ENCODE measurements around the gene C8G. TPM values are rescaled to one million over a fixed set of nuclear protein-coding genes. Genes with fewer than 3 reads are reported as not detected.

The C8G gene
- total and polyA plus RNA-seq, 3 experiments from 2014 or later, result 0.96 TPM; not detected in 2

- Histone ChIP-seq H3K27ac (ENCODE audit: low read depth, low read length) (peak overlapping the region; percentile 65), H3K9me3 (ENCODE audit: low read length) (no peaks in the 10 kb centered on the region), H3K27me3 (ENCODE audit: insufficient read depth, low read length, poor library complexity, severe bottlenecking) (no peaks in the 10 kb centered on the region), H3K4me1 (ENCODE audit: insufficient read depth, low read length) (peaks cover 11% of the 10 kb centered on the region), H3K4me3 (ENCODE audit: low read length) (peak overlapping the region; percentile 51), H3K36me3 (ENCODE audit: insufficient read depth, low read length) (peaks cover 15% of the 10 kb centered on the region)
- peaks cover 4 to 31% (median 9%) of the 10 kb centered on the region in 3 donors for H3K4me1 Mint-ChIP-seq
- peak overlapping the region in 1 of 8 donors; percentile 76 for H3K27ac Mint-ChIP-seq
- peaks cover 3 to 40% (median 3%) of the 10 kb centered on the region in 3 donors for H3K36me3 Mint-ChIP-seq
- CTCF ChIA-PET, result interaction anchor here (0.8 to 8.7 kb wide), 11 partner anchors 16 to 157 kb away, joined by 3 to 159 read pairs (median 4); partner anchors contain the start of genes AJM1, CLIC3, FUT7 and PAXX
- no peaks in the 10 kb centered on the region for H3K27me3 Mint-ChIP-seq
- peak in 1 of 5 donors; percentile 25 for DNase-seq
- POLR2A ChIA-PET, result interaction anchor here (0.6 to 1.9 kb wide), 11 partner anchors 23 to 646 kb away, joined by 3 to 7 read pairs (median 3); partner anchors contain the start of genes PAXX, TRAF2 and ZMYND19
- peak overlapping the region; percentile 77 to 89 (median 84) for H3K4me3 Mint-ChIP-seq
- H3K9me3 Mint-ChIP-seq, result no peaks in the 10 kb centered on the region
Observed at GRCh38 chr9:136944212-136944518, 878 bp upstream of the C8G start.

- peaks cover 15% of the 10 kb centered on the region for H3K4me1 ChIP-seq (ENCODE audit: insufficient read depth, low read length)
- CTCF ChIA-PET, result interaction anchor here (1.0 to 8.7 kb wide), 12 partner anchors 13 to 95 kb away, joined by 3 to 159 read pairs (median 4); partner anchors contain the start of genes CLIC3, FUT7, PAXX and PTGDS
- no peaks in the 10 kb centered on the region for H3K27me3 Mint-ChIP-seq
- peak overlapping the region in 2 of 8 donors; percentile 43 to 79 for H3K27ac Mint-ChIP-seq
- H3K4me1 Mint-ChIP-seq, result peaks cover 4 to 39% (median 11%) of the 10 kb centered on the region in 3 donors
- H3K36me3 Mint-ChIP-seq, result peaks cover 0 to 28% (median 0%) of the 10 kb centered on the region in 3 donors
- no peaks in the 10 kb centered on the region for H3K27me3 ChIP-seq (ENCODE audit: insufficient read depth, low read length, poor library complexity, severe bottlenecking)
- peak overlapping the region; percentile 17 for H3K27ac ChIP-seq (ENCODE audit: low read depth, low read length)
- POLR2A ChIA-PET, result interaction anchor here (1.5 to 1.9 kb wide), 3 partner anchors 50 to 145 kb away, joined by 3 to 7 read pairs (median 4); no protein-coding TSS in a partner anchor
- H3K4me3 ChIP-seq (ENCODE audit: low read length), result peak overlapping the region; percentile 11
- H3K9me3 Mint-ChIP-seq, result no peaks in the 10 kb centered on the region
- no peaks in the 10 kb centered on the region for H3K9me3 ChIP-seq (ENCODE audit: low read length)
- DNase-seq, result no peak
- H3K4me3 Mint-ChIP-seq, result peak overlapping the region in 4 of 7 donors; percentile 56 to 80 (median 65)
- H3K36me3 ChIP-seq (ENCODE audit: insufficient read depth, low read length), result peaks cover 15% of the 10 kb centered on the region
Observed at GRCh38 chr9:136945333-136946227, 537 bp downstream of the C8G start.

- Histone ChIP-seq H3K36me3 (ENCODE audit: insufficient read depth, low read length) (peaks cover 12% of the 10 kb centered on the region), H3K9me3 (ENCODE audit: low read length) (no peaks in the 10 kb centered on the region), H3K27ac (ENCODE audit: low read depth, low read length) (no peak overlapping the region), H3K27me3 (ENCODE audit: insufficient read depth, low read length, poor library complexity, severe bottlenecking) (no peaks in the 10 kb centered on the region), H3K4me3 (ENCODE audit: low read length) (no peak overlapping the region), H3K4me1 (ENCODE audit: insufficient read depth, low read length) (peaks cover 17% of the 10 kb centered on the region)
- H3K4me1 Mint-ChIP-seq, result peaks cover 4 to 44% (median 11%) of the 10 kb centered on the region in 3 donors
- H3K36me3 Mint-ChIP-seq, result peaks cover 0 to 19% (median 0%) of the 10 kb centered on the region in 3 donors
- POLR2A ChIA-PET, result no interaction called here
- H3K4me3 Mint-ChIP-seq, result no peak overlapping the region
- peak overlapping the region in 1 of 8 donors; percentile 19 for H3K27ac Mint-ChIP-seq
- DNase-seq, result no peak
- no peaks in the 10 kb centered on the region for H3K27me3 Mint-ChIP-seq
- CTCF ChIA-PET, result interaction anchor here (1.0 to 8.7 kb wide), 8 partner anchors 29 to 139 kb away, joined by 3 to 159 read pairs (median 6); partner anchors contain the start of genes AJM1, FUT7 and RABL6
- no peaks in the 10 kb centered on the region for H3K9me3 Mint-ChIP-seq
Observed at GRCh38 chr9:136946228-136947027, 1.4 kb downstream of the C8G start.

- Histone ChIP-seq H3K4me3 (ENCODE audit: low read length) (no peak overlapping the region), H3K4me1 (ENCODE audit: insufficient read depth, low read length) (peaks cover 17% of the 10 kb centered on the region), H3K36me3 (ENCODE audit: insufficient read depth, low read length) (peaks cover 4% of the 10 kb centered on the region), H3K27ac (ENCODE audit: low read depth, low read length) (no peak overlapping the region), H3K27me3 (ENCODE audit: insufficient read depth, low read length, poor library complexity, severe bottlenecking) (no peaks in the 10 kb centered on the region), H3K9me3 (ENCODE audit: low read length) (no peaks in the 10 kb centered on the region)
- peak overlapping the region in 2 of 7 donors; percentile 36 to 56 for H3K4me3 Mint-ChIP-seq
- no peak for DNase-seq
- ChIA-PET CTCF (interaction anchor here (0.7 to 8.7 kb wide), 22 partner anchors 19 to 140 kb away, joined by 3 to 159 read pairs (median 5); partner anchors contain the start of genes ABCA2, AJM1, CLIC3 and FUT7), POLR2A (interaction anchor here (0.9 to 1.7 kb wide), 4 partner anchors 12 to 88 kb away, joined by 3 to 18 read pairs (median 7); partner anchors contain the start of gene PAXX)
- peaks cover 0 to 12% (median 0%) of the 10 kb centered on the region in 3 donors for H3K36me3 Mint-ChIP-seq
- H3K27ac Mint-ChIP-seq, result peak overlapping the region in 1 of 8 donors; percentile 64
- H3K9me3 Mint-ChIP-seq, result no peaks in the 10 kb centered on the region
- H3K27me3 Mint-ChIP-seq, result no peaks in the 10 kb centered on the region
- peaks cover 4 to 44% (median 11%) of the 10 kb centered on the region in 3 donors for H3K4me1 Mint-ChIP-seq
Observed at GRCh38 chr9:136947028-136947891, 2.2 kb downstream of the C8G start.

- no peaks in the 10 kb centered on the region for H3K9me3 ChIP-seq (ENCODE audit: low read length)
- peaks cover 17% of the 10 kb centered on the region for H3K4me1 ChIP-seq (ENCODE audit: insufficient read depth, low read length)
- Mint-ChIP-seq H3K27me3 (no peaks in the 10 kb centered on the region), H3K4me3 (peak overlapping the region; percentile 29 to 88 (median 67)), H3K9me3 (no peaks in the 10 kb centered on the region), H3K4me1 (peaks cover 4 to 38% (median 11%) of the 10 kb centered on the region in 3 donors), H3K36me3 (peaks cover 0 to 6% (median 0%) of the 10 kb centered on the region in 3 donors), H3K27ac (peak overlapping the region in 6 of 8 donors; percentile 9 to 81 (median 64))
- no peaks in the 10 kb centered on the region for H3K27me3 ChIP-seq (ENCODE audit: insufficient read depth, low read length, poor library complexity, severe bottlenecking)
- POLR2A ChIA-PET, result interaction anchor here (0.7 to 1.7 kb wide), 5 partner anchors 12 to 220 kb away, joined by 3 to 18 read pairs (median 7); partner anchors contain the start of gene PAXX
- DNase-seq, result no peak
- CTCF ChIA-PET, result interaction anchor here (0.6 to 8.7 kb wide), 25 partner anchors 12 to 141 kb away, joined by 3 to 159 read pairs (median 5); partner anchors contain the start of genes ABCA2, AJM1, CLIC3 and FUT7
- H3K4me3 ChIP-seq (ENCODE audit: low read length), result no peak overlapping the region
- no peaks in the 10 kb centered on the region for H3K36me3 ChIP-seq (ENCODE audit: insufficient read depth, low read length)
- no peak overlapping the region for H3K27ac ChIP-seq (ENCODE audit: low read depth, low read length)
Observed at GRCh38 chr9:136947955-136948510, 3.0 kb downstream of the C8G start.

- H3K27me3 Mint-ChIP-seq, result no peaks in the 10 kb centered on the region
- H3K27ac Mint-ChIP-seq, result peak overlapping the region; percentile 60 to 94 (median 83)
- H3K9me3 Mint-ChIP-seq, result no peaks in the 10 kb centered on the region
- POLR2A ChIA-PET, result interaction anchor here (1.0 kb wide), 4 partner anchors 29 to 86 kb away, joined by 3 to 4 read pairs (median 3); partner anchors contain the start of gene CLIC3
- H3K4me3 Mint-ChIP-seq, result peak overlapping the region; percentile 81 to 92 (median 84)
- DNase-seq, result no peak
- peaks cover 17% of the 10 kb centered on the region for H3K4me1 ChIP-seq (ENCODE audit: insufficient read depth, low read length)
- H3K9me3 ChIP-seq (ENCODE audit: low read length), result no peaks in the 10 kb centered on the region
- CTCF ChIA-PET, result interaction anchor here (0.7 to 8.7 kb wide), 5 partner anchors 11 to 86 kb away, joined by 3 to 159 read pairs (median 4); partner anchors contain the start of genes ABCA2 and FUT7
- H3K4me3 ChIP-seq (ENCODE audit: low read length), result peak overlapping the region; percentile 77
- H3K4me1 Mint-ChIP-seq, result peaks cover 4 to 34% (median 11%) of the 10 kb centered on the region in 3 donors
- H3K27ac ChIP-seq (ENCODE audit: low read depth, low read length), result peak overlapping the region; percentile 78
- no peaks in the 10 kb centered on the region for H3K36me3 ChIP-seq (ENCODE audit: insufficient read depth, low read length)
- no peaks in the 10 kb centered on the region for H3K36me3 Mint-ChIP-seq
- H3K27me3 ChIP-seq (ENCODE audit: insufficient read depth, low read length, poor library complexity, severe bottlenecking), result no peaks in the 10 kb centered on the region
Observed at GRCh38 chr9:136949239-136949816, 4.3 kb downstream of the C8G start.
